Body of pancreas (tissue), 4 donors: ENCODE data around the gene NTRK1. TPM values are rescaled to one million over a fixed set of nuclear protein-coding genes. Genes with fewer than 3 reads are reported as not detected.

Experiments
- ATAC-seq: fragments of 150-250 bp; one replicate; pipeline ENCODE4 v1.9.1; 2016
- DNase-seq, 4 donors: peaks; one replicate each; pipeline ENCODE4 v3.0.0-alpha.2; 2019
- H3K27ac ChIP-seq, 4 donors: fragments of 200-600 bp; sonication (generic); 1 replicate in 3 of 4; 2 replicates in 1 of 4; pipeline versions ENCODE4 v1.5.1 to v1.6.1; 2016 to 2019; ENCODE audit warnings: mild to moderate bottlenecking in 1 of 4, mixed read lengths in 1 of 4, moderate library complexity in 1 of 4
- H3K27me3 ChIP-seq, 2 donors: fragments of 200-600 bp; sonication (generic); one replicate each; pipeline ENCODE4 v1.6.0; 2016; ENCODE audit warnings: mild to moderate bottlenecking in 1 of 2
- H3K36me3 ChIP-seq, 2 donors: fragments of 200-600 bp; sonication (generic); replicated peaks in 1 of 2; 2 replicates each; pipeline ENCODE4 v1.5.1; 2016; ENCODE audit warnings: low read depth in 2 of 2; ENCODE audit not compliant: insufficient read depth in 1 of 2
- H3K4me1 ChIP-seq: fragments of 200-600 bp; sonication (generic); one replicate; pipeline ENCODE4 v1.6.0; 2016
- H3K4me3 ChIP-seq, 2 donors: fragments of 200-600 bp; sonication (generic); 1 replicate in 1 of 2; 2 replicates in 1 of 2; pipeline ENCODE4 v1.5.1; 2016 to 2019
- H3K9me3 ChIP-seq, 3 donors: fragments of 200-600 bp; sonication (generic); 1 replicate in 2 of 3; 2 replicates in 1 of 3; pipeline ENCODE4 v1.5.1; 2016
- CTCF ChIP-seq, 7 experiments: fragments of 450-650 bp in 4 of 7; fragments of 200-600 bp in 3 of 7; sonication (generic) in 3 of 7; IDR thresholded peaks; one replicate each; pipeline ENCODE4 v1.5.1; 2016 to 2019; ENCODE audit warnings: antibody characterized with exemption in 7 of 7
- POLR2A ChIP-seq, 3 donors: fragments of 450-650 bp; IDR thresholded peaks; one replicate each; pipeline ENCODE4 v1.6.1; 2016; ENCODE audit warnings: antibody characterized with exemption in 3 of 3, mild to moderate bottlenecking in 2 of 3
- WGBS, 2 donors: methylation state at CpG; one replicate each; pipeline ENCODE4 v1.1.5; 2017; 5-methylcytosine and 5-hydroxymethylcytosine counted together
- intact Hi-C: fragments of 100-400 bp; cut with DNase I; formaldehyde crosslinking; loops from one replicate; pipeline ENCODE4 v1.15.1; 2023
- total RNA-seq, 2 donors: library from RNA; depleted of rRNA; stranded (reverse); fragments of >200 nt; gene quantifications; one replicate each; pipeline ENCODE4 v1.1.0, GENCODE V29; 2016

The NTRK1 gene
- total RNA-seq, 2 donors from 2014 or later = 0.99 TPM; not detected in 1

GRCh38 chr1:156879876-156880275, 19.2 kb downstream of the NTRK1 start:
- intact Hi-C loops = loop anchor here (10.0 kb wide), 1 partner anchor 185 kb away; no protein-coding TSS in a partner anchor
- Histone ChIP-seq H3K36me3 (no peaks in the 10 kb centered on the region), H3K4me3 (no peak overlapping the region), H3K4me1 (no peaks in the 10 kb centered on the region), H3K9me3 (no peaks in the 10 kb centered on the region), H3K27ac (no peak overlapping the region), H3K27me3 (no peaks in the 10 kb centered on the region)
- no peak for TF ChIP-seq POLR2A (IDR thresholded peaks at IDR 0.05)
- TF ChIP-seq CTCF (IDR thresholded peaks at IDR 0.05) = no peak
- 77 to 87% methylated on average over 15 to 21 of the region's 21 CpGs for WGBS, 2 donors
- no peak for DNase-seq
- ATAC-seq = no peak

GRCh38 chr1:156880473-156880872, 19.8 kb downstream of the NTRK1 start:
- intact Hi-C loops = loop anchor here (10.0 kb wide), 1 partner anchor 186 kb away; no protein-coding TSS in a partner anchor
- Histone ChIP-seq H3K9me3 (no peaks in the 10 kb centered on the region), H3K27ac (no peak overlapping the region), H3K27me3 (no peaks in the 10 kb centered on the region), H3K4me1 (no peaks in the 10 kb centered on the region), H3K4me3 (no peak overlapping the region), H3K36me3 (no peaks in the 10 kb centered on the region)
- TF ChIP-seq CTCF (IDR thresholded peaks at IDR 0.05) (no peak), POLR2A (IDR thresholded peaks at IDR 0.05) (no peak)
- ATAC-seq (no peak), DNase-seq (no peak)
- WGBS, 2 donors = 27 to 47% methylated on average over 5 of the region's 5 CpGs

GRCh38 chr1:156881101-156881500, 20.4 kb downstream of the NTRK1 start:
- Histone ChIP-seq H3K4me1 (no peaks in the 10 kb centered on the region), H3K4me3 (no peak overlapping the region), H3K9me3 (no peaks in the 10 kb centered on the region), H3K27ac (no peak overlapping the region), H3K36me3 (no peaks in the 10 kb centered on the region), H3K27me3 (no peaks in the 10 kb centered on the region)
- DNase-seq (no peak), ATAC-seq (no peak)
- intact Hi-C loops = loop anchor here (10.0 kb wide), 1 partner anchor 186 kb away; no protein-coding TSS in a partner anchor
- WGBS, 2 donors = 60 to 67% methylated on average over 3 to 10 of the region's 10 CpGs
- TF ChIP-seq POLR2A (IDR thresholded peaks at IDR 0.05) (no peak), CTCF (IDR thresholded peaks at IDR 0.05) (no peak)

- no peaks in the 10 kb centered on the region for H3K27me3 ChIP-seq
- ATAC-seq = no peak
- intact Hi-C loops = loop anchor here (10.0 kb wide), 1 partner anchor 187 kb away; no protein-coding TSS in a partner anchor
- no peaks in the 10 kb centered on the region for H3K4me1 ChIP-seq
- H3K27ac ChIP-seq = no peak overlapping the region
- no peak overlapping the region for H3K4me3 ChIP-seq
- 83 to 90% methylated on average over 3 to 4 of the region's 4 CpGs for WGBS, 2 donors
- no peaks in the 10 kb centered on the region for H3K36me3 ChIP-seq
- TF ChIP-seq CTCF (IDR thresholded peaks at IDR 0.05) (no peak), POLR2A (IDR thresholded peaks at IDR 0.05) (no peak)
- no peaks in the 10 kb centered on the region for H3K9me3 ChIP-seq
- DNase-seq = no peak
Measured at GRCh38 chr1:156881663-156882062, 21.0 kb downstream of the NTRK1 start.

GRCh38 chr1:156882543-156882942, 21.9 kb downstream of the NTRK1 start:
- intact Hi-C loops = loop anchor here (10.0 kb wide), 1 partner anchor 188 kb away; no protein-coding TSS in a partner anchor
- no peaks in the 10 kb centered on the region for H3K36me3 ChIP-seq
- WGBS, 2 donors = 68 to 73% methylated on average over 3 of the region's 3 CpGs

More at GRCh38 chr1:156882543-156882942, 21.9 kb downstream of the NTRK1 start:
- no peak overlapping the region for H3K4me3 ChIP-seq
- TF ChIP-seq POLR2A (IDR thresholded peaks at IDR 0.05) = no peak
- no peaks in the 10 kb centered on the region for H3K27me3 ChIP-seq
- H3K27ac ChIP-seq = no peak overlapping the region
- no peaks in the 10 kb centered on the region for H3K4me1 ChIP-seq
- no peak for ATAC-seq
- H3K9me3 ChIP-seq = no peaks in the 10 kb centered on the region
- DNase-seq = no peak
